GM12874 (cell line): ENCODE measurements around the gene RUSC1.
A peak's percentile ranks its signal among the peaks of the same experiment; 100 is the strongest.

ENCODE experiments used
- CTCF ChIP-seq: IDR thresholded peaks from 2 replicates; pipeline ENCODE4 v1.5.1; 2011; ENCODE audit warnings: low read depth, mild to moderate bottlenecking, control low read depth, low read length, moderate library complexity; ENCODE audit not compliant: insufficient read depth

The RUSC1 gene

GRCh38 chr1:155320661-155321617, at the start of gene RUSC1:
Gene RUSC1, plus strand, starts transcription at chr1:155320894. Its CDS starts 880 bp downstream, at chr1:155321774.
- no peak for TF ChIP-seq CTCF

- no peak for TF ChIP-seq CTCF
Observed at GRCh38 chr1:155272466-155273342, 48.0 kb upstream of the RUSC1 start.

- no peak for TF ChIP-seq CTCF
Observed at GRCh38 chr1:155273343-155274245, 47.1 kb upstream of the RUSC1 start, which contains the start of gene CLK2. Gene CLK2, minus strand, starts transcription at chr1:155273504. Its CDS starts 2,527 bp downstream, at chr1:155270977.

GRCh38 chr1:155277070-155277901, 43.4 kb upstream of the RUSC1 start, which contains the start of gene HCN3:
Gene HCN3, plus strand, starts transcription at chr1:155277463. Its CDS starts 128 bp downstream, at chr1:155277591.
- peak; percentile 70 for TF ChIP-seq CTCF

- TF ChIP-seq CTCF: peak; percentile 56
Observed at GRCh38 chr1:155277902-155278688, 42.6 kb upstream of the RUSC1 start.
